ENCODE measurements around the gene TEAD3.
"Not testable (repeated sequence)": the region's sequence is repeated elsewhere in the genome, so short reads cannot be mapped to it uniquely, and the experiment has no call there.

The TEAD3 gene

GRCh38 chr6:35496841-35497570 is at the start of gene TEAD3:
TEAD3 (minus strand) TSS chr6:35497079.
- DNase-seq (ENCODE audit: low spot score), result peak; percentile 98

GRCh38 chr6:35544769-35545361 is 48.0 kb upstream of the TEAD3 start:
- DNase-seq (ENCODE audit: low spot score), result no peak

GRCh38 chr6:35543459-35544193 is 46.7 kb upstream of the TEAD3 start:
- no peak for DNase-seq (ENCODE audit: low spot score)

DNA sequence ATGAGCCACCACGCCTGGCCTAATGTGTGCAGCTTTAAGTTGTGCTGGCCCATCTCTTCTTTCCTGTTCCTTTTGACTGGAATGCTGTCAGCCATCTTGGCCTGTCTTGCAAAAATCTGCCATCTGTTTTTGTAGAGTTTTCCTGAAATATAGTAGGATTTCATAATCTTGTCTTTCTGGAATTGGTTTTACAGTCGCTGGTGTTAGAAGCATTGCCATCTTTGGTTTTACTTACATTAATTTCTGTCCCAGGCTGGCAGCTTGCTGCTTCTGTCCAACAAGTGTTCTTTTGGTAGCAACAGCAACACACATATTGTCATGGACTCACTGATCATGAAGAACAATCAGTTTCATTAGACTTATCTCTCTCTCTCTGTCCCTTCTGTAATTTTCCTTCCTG is 45.0 kb upstream of the TEAD3 start:
- DNase-seq (ENCODE audit: low spot score), result no peak

DNA sequence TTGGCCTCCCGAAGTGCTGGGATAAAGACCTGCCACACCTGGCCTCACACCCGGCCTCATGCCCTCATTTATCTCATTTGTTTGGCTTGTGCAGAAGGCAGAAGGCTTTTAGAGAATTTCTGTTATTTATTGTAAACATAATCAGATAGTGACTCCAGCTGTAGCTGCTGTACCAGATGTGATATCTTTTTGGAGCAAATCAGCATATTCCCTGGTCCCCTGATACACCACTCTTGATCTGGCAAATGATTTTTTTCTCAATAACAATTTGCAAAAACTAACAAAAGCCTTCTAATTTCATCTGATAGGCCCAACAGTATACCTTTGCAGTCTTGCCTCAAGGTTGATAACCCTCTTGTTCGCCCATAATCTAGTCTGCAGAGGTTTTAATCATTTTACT is 42.3 kb upstream of the TEAD3 start:
- no peak for DNase-seq (ENCODE audit: low spot score)

DNA sequence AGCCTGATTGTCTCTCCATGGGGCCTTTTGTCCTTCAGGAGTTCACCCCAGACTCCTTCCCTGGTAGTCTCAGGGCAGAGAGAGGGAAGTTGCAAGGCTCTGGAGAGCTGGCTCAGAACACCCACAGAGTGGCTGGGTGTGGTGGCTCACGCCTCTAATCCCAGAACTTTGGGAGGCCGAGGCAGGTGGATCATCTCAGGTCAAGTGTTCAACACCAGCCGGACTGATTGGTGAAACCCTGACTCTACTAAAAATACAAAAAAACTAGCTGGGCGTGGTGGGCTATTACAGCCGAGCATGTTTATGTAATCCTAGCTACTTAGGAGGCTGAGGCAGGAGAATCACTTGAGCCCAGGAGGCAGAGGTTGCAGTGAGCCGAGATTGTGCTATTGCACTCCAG is 39.0 kb upstream of the TEAD3 start:
- not testable (repeated sequence) for DNase-seq (ENCODE audit: low spot score)

- DNase-seq (ENCODE audit: low spot score), result no peak
Observed at GRCh38 chr6:35534407-35535170, 37.7 kb upstream of the TEAD3 start.

DNA sequence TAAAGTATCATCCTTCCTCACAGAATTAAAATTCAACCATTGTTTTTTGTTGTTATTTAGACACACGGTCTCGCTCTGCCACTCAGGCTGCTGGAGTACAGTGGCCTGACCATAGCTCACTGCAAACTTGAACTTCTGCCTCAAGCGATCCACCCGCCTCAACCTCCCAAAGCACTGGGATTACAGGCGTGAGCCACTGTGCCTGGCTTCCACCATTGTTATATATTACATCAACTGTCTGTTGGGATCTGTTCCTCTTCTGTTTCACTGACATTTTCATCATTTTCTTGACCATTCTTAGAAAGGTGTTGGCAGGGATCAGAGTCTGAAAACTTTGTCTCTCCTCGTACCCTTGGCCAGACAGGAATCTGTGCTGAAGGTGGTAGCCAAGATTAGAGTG is 37.1 kb upstream of the TEAD3 start:
- DNase-seq (ENCODE audit: low spot score), result no peak

DNA sequence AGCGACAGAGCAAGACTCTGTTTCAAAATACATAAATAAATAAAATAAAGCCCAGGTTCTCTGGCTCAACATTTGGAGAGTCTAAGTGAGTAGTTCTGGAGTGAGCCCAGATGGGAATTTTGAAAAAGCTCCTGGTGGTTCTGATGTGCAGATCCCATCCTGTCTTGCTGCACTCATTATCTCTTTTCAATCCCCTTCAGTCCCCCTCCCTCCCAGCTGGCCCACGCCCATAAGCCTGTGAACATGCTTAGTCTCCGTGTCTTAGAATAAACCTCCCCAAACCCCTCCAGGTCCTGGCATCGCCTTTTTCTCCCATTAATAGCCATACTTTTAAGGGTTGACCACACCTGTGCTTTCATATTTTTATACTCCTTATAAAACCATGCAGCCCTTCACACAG is 35.2 kb upstream of the TEAD3 start:
- no peak for DNase-seq (ENCODE audit: low spot score)

GRCh38 chr6:35524380-35525020 is 27.6 kb upstream of the TEAD3 start:
- no peak for DNase-seq (ENCODE audit: low spot score)

GRCh38 chr6:35522660-35523658 is 26.1 kb upstream of the TEAD3 start:
- DNase-seq (ENCODE audit: low spot score), result peak; percentile 94

DNA sequence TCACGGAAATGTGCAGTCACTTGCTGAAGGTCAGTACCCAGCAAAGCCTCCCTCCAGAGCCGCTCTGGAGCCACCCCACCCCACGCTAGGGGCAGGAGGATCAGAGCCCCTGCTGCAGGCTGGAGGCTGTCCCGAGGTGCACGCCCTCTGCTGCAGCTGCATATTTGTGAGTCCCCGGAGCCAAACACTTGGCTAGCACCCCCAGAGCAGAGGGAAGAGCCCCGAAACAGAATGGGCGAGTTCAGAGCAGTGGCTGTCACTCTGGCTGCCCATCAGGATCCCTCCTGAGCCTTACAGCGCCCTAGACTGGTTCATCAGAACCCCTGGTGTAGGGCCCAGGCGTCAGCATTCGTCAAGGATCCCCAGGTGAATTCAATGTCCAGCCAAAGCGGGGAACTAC is 25.3 kb upstream of the TEAD3 start:
- no peak for DNase-seq (ENCODE audit: low spot score)

DNA sequence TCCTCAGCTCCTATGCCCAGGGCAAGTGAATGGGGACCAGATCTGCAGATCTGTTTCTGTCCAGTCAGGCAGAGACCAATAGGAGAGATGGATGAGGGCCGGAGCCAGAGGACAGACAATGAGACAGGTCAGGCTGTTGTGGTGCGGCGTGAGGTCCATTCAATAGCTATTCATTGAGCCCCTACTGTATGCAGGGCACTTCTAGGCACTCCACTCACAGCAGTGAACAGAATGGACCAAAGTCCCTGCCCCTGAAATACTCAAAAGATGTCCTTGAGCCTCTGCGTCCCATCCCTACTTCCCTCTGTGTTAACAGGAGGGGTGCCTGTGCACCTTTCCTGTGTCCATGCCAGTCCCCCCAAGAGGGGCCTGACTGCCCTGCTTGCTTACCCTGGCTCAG is 24.4 kb upstream of the TEAD3 start:
- DNase-seq (ENCODE audit: low spot score), result no peak

DNA sequence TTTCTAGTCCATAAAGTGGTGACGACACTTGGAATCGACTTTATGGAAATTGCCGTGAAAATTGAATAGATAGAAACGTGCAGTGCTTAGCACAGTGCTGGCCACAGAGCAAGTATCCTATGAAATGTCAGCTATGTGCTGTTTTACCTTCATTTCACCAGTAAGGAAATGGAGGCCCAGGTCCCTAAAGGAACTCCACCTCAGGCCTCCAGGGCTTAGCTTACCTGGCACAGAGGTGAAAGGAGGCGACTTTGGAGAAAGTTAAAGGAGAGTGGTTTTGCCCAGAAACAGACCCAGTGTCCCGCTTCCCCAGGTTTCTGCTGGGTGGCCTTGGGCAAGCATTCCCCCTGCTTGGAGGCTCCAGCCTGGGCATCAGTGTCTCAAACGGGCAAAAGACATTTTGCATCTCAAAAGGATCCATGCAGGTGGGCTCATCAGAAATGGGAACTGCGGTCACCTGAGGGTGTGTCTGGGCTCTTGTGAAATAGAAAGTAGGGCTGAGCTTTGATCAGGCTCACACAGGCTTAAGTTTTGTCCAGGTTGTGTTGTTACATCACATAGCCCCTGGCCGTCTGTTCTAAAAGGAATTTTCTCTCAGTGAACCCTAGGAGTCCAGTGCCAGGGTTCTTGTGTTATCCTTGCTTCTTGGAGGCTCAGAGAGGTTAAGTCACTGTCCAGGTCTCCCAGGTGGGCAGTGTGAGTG is 22.6 kb upstream of the TEAD3 start:
- DNase-seq (ENCODE audit: low spot score), result no peak

DNA sequence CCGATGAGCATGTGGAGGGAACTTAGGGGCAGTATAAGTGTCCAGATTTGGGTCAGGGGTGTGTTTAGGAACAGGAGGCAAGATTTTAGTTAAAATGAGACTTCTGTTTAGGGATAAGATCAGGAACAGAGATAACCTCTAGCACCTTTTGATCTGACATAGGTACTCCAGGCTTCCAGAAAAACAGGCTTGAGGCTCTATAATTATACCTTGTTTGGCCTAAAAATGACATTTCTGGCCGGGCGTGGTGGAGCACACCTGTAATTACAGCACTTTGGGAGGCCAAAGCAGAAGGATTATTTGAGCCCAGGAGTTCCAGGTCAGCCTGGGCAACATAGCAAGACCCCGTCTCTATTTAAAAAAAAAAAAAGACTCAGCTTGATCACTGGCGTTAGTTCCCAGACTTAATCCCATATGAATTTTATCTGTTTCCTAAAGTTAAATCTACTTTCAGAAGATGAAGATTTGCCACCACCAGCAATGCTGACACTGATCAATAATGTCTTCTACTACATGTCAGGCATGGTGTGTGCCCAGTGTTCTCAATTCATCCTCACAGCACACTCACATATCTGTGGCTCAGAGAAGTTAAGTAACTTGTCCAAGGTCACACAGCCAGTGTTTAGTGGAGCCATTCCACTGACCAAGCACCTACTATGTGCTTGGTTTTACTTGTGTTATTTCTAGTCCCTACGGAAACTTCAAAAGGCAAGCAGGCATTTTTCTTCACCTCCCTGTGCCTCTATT is 21.9 kb upstream of the TEAD3 start:
- no peak for DNase-seq (ENCODE audit: low spot score)

DNA sequence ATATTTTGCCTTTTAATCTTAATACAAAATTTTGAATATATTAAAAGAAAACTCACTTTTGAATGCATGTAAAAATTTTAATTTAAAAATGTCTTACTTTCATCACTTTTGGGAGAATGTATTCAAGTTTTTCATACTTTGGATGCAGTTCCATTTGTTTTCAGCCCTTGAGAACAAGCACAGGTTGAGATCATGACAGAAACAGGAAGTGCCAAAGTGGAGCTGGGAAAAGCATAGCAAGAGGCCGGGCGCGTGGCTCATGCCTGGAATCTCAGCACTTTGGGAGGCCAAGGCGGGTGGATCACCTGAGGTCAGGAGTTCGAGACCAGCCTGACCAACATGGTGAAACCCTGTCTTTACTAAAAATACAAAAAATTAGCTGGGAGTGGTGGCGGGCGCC is 21.1 kb upstream of the TEAD3 start:
- not testable (repeated sequence) for DNase-seq (ENCODE audit: low spot score)

DNA sequence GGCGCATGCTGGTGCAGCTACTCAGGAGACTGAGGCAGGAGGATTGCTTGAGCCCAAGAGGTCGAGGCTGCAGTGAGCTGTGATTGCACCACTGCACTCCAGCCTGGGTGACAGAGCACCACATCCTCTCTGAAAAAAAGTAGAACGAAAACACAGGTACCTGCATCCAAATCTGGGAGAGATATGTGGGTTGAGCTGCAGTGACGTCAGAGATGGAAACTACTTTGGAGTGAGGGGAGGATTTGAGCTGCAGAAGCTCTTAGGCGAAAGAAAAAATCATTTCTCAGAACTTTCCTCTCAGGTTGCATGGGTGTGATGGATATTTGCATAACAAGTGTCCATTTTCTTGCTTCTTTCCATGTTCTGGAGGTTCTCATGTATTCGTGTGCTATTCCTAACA is 19.8 kb upstream of the TEAD3 start:
- no peak for DNase-seq (ENCODE audit: low spot score)

DNA sequence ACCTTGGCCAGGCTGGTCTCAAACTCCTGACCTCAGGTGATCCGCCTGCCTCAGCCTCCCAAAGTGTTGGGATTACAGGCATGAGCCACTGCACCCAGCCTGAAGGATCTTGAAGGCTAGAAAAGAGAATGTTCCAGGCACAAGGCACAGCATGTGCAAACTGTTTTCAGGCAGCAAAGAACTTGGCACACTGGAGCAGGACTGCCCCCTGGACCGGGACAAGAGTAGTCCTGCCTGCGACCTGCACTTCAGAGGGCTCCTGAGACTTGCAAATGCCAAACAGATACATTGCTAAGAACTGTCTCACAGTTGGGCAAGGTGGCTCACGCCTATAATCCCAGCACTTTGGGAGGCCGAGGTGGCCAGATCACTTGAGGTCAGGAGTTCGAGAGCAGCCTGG is 19.1 kb upstream of the TEAD3 start:
- not testable (repeated sequence) for DNase-seq (ENCODE audit: low spot score)

- DNase-seq (ENCODE audit: low spot score), result no peak
Observed at GRCh38 chr6:35514587-35514986, 17.7 kb upstream of the TEAD3 start.
